Smooth muscle cell (in vitro differentiated cells): Measurements from ENCODE around the gene KCNK6. TPM values are rescaled to one million over a fixed set of nuclear protein-coding genes. Genes with fewer than 3 reads are reported as not detected.

Experiments used
- DNase-seq: peaks from one replicate; lab custom pipeline; 2025; ENCODE audit not compliant: unreplicated experiment; lab: John Stamatoyannopoulos, UW
- H2AFZ ChIP-seq: fragments of 200-600 bp; sonication (generic); 2 replicates; pipeline ENCODE4 v1.6.0; 2016; ENCODE audit warnings: antibody characterized with exemption, low read depth, mild to moderate bottlenecking
- H3F3A ChIP-seq: fragments of 200-600 bp; sonication (generic); 2 replicates; pipeline ENCODE4 v1.6.0; 2017; ENCODE audit warnings: antibody characterized with exemption, low read depth
- H3K27ac ChIP-seq: fragments of 200-600 bp; sonication (generic); 2 replicates; pipeline ENCODE4 v1.5.1; 2016; ENCODE audit warnings: low read depth, mild to moderate bottlenecking
- H3K27me3 ChIP-seq: fragments of 200-600 bp; sonication (generic); 2 replicates; pipeline ENCODE4 v1.6.1; 2016; ENCODE audit warnings: low read depth, mild to moderate bottlenecking
- H3K36me3 ChIP-seq: fragments of 200-600 bp; sonication (generic); 2 replicates; pipeline ENCODE4 v1.5.1; 2016; ENCODE audit warnings: low read depth
- H3K4me1 ChIP-seq: fragments of 200-600 bp; sonication (generic); 2 replicates; pipeline ENCODE4 v1.5.1; 2016; ENCODE audit warnings: low read depth
- H3K4me2 ChIP-seq: fragments of 200-600 bp; sonication (generic); 2 replicates; pipeline ENCODE4 v1.6.0; 2016; ENCODE audit warnings: mild to moderate bottlenecking
- H3K4me3 ChIP-seq: fragments of 200-600 bp; sonication (generic); 2 replicates; pipeline ENCODE4 v1.5.1; 2016; ENCODE audit warnings: mild to moderate bottlenecking
- H3K79me2 ChIP-seq: fragments of 200-600 bp; sonication (generic); 2 replicates; pipeline ENCODE4 v1.6.0; 2016; ENCODE audit warnings: low read depth, mild to moderate bottlenecking
- H3K9ac ChIP-seq: fragments of 200-600 bp; sonication (generic); 2 replicates; pipeline ENCODE4 v1.6.0; 2016; ENCODE audit warnings: low read depth
- H3K9me3 ChIP-seq: fragments of 200-600 bp; sonication (generic); replicated peaks from 2 replicates; pipeline ENCODE4 v1.5.1; 2016; ENCODE audit warnings: low read depth
- H4K20me1 ChIP-seq: fragments of 200-600 bp; sonication (generic); 2 replicates; pipeline ENCODE4 v1.6.0; 2016; ENCODE audit warnings: low read depth
- CTCF ChIP-seq: fragments of 200-600 bp; sonication (generic); IDR thresholded peaks from 2 replicates; pipeline ENCODE4 v1.5.1; 2017; ENCODE audit warnings: borderline replicate concordance, mild to moderate bottlenecking, antibody characterized with exemption; ENCODE audit not compliant: insufficient read depth, poor library complexity, severe bottlenecking
- WGBS: methylation state at CpG from one replicate; pipeline ENCODE4 v1.1.7; 2016; ENCODE audit warnings: low lambda C conversion rate; 5-methylcytosine and 5-hydroxymethylcytosine counted together
- polyA plus RNA-seq: library from polyadenylated mRNA; unstranded; fragments of >200 nt; fragmentation: Nextera tagmentation; extraction: Ambion mirVana; gene quantifications from 2 replicates; pipeline ENCODE4 v1.2.1, GENCODE V29; 2016
- total RNA-seq: library from RNA; depleted of rRNA; stranded (reverse); fragments of >200 nt; gene quantifications from 2 replicates; pipeline ENCODE4 v1.2.3, GENCODE V29; 2014

Gene KCNK6
- total and polyA plus RNA-seq, 2 experiments from 2014 or later = 6.5 to 12.6 TPM

GRCh38 chr19:38329651-38330050 is 10.0 kb downstream of the KCNK6 start:
- TF ChIP-seq CTCF = no peak
- no peaks in the 10 kb centered on the region for H3K9me3 ChIP-seq
- H3K4me3 ChIP-seq = no peak overlapping the region
- no peaks in the 10 kb centered on the region for H4K20me1 ChIP-seq
- no peaks in the 10 kb centered on the region for H3F3A ChIP-seq
- H3K79me2 ChIP-seq = no peaks in the 10 kb centered on the region
- no peak overlapping the region for H3K9ac ChIP-seq
- no peak for DNase-seq
- H2AFZ ChIP-seq = no peak overlapping the region
- H3K27me3 ChIP-seq = no peaks in the 10 kb centered on the region
- no peaks in the 10 kb centered on the region for H3K36me3 ChIP-seq
- H3K27ac ChIP-seq = no peak overlapping the region
- WGBS = 97% methylated on average over 6 of the region's 7 CpGs
- no peak overlapping the region for H3K4me2 ChIP-seq
- H3K4me1 ChIP-seq = no peaks in the 10 kb centered on the region

- Histone ChIP-seq H3K36me3 (no peaks in the 10 kb centered on the region), H3K9me3 (no peaks in the 10 kb centered on the region), H3K79me2 (no peaks in the 10 kb centered on the region), H3F3A (no peaks in the 10 kb centered on the region), H4K20me1 (no peaks in the 10 kb centered on the region), H3K4me2 (no peak overlapping the region), H3K27me3 (no peaks in the 10 kb centered on the region), H2AFZ (no peak overlapping the region), H3K9ac (no peak overlapping the region), H3K4me1 (no peaks in the 10 kb centered on the region), H3K27ac (no peak overlapping the region), H3K4me3 (no peak overlapping the region)
- 90% methylated on average over 1 of the region's 1 CpG for WGBS
- DNase-seq = no peak
- TF ChIP-seq CTCF = no peak
Measured at GRCh38 chr19:38331728-38332127, 12.1 kb downstream of the KCNK6 start.

- no peaks in the 10 kb centered on the region for H4K20me1 ChIP-seq
- 82% methylated on average over 9 of the region's 9 CpGs for WGBS
- H3K4me2 ChIP-seq = no peak overlapping the region
- H3K9ac ChIP-seq = no peak overlapping the region
- no peak overlapping the region for H3K4me3 ChIP-seq
- no peak for TF ChIP-seq CTCF
- no peaks in the 10 kb centered on the region for H3K36me3 ChIP-seq
- no peak overlapping the region for H2AFZ ChIP-seq
- no peaks in the 10 kb centered on the region for H3F3A ChIP-seq
- no peaks in the 10 kb centered on the region for H3K79me2 ChIP-seq
- no peak overlapping the region for H3K27ac ChIP-seq
- peaks cover 3% of the 10 kb centered on the region for H3K4me1 ChIP-seq
- no peak for DNase-seq
- H3K27me3 ChIP-seq = no peaks in the 10 kb centered on the region
- no peaks in the 10 kb centered on the region for H3K9me3 ChIP-seq
Measured at GRCh38 chr19:38333245-38333644, 13.6 kb downstream of the KCNK6 start.

- no peaks in the 10 kb centered on the region for H3K79me2 ChIP-seq
Measured at GRCh38 chr19:38335949-38336637, 16.4 kb downstream of the KCNK6 start.

More at GRCh38 chr19:38335949-38336637, 16.4 kb downstream of the KCNK6 start:
- Histone ChIP-seq H4K20me1 (no peaks in the 10 kb centered on the region), H3F3A (no peaks in the 10 kb centered on the region), H3K4me3 (peak overlapping the region; percentile 86), H3K9me3 (no peaks in the 10 kb centered on the region), H3K27ac (peak overlapping the region; percentile 58), H2AFZ (peak overlapping the region; percentile 85), H3K4me1 (peaks cover 10% of the 10 kb centered on the region), H3K9ac (peak overlapping the region; percentile 32), H3K4me2 (peak overlapping the region; percentile 96), H3K36me3 (no peaks in the 10 kb centered on the region), H3K27me3 (no peaks in the 10 kb centered on the region)
- under 1% methylated on average over 23 of the region's 52 CpGs for WGBS
- peak; percentile 81 for DNase-seq
- no peak for TF ChIP-seq CTCF
